OCI-LY1 (cell line): ENCODE data around the gene ATF2.

Source experiments
- CTCF ChIP-seq: fragments of 200-600 bp; sonication (generic), shearing (Covaris generic); IDR thresholded peaks from 2 replicates; pipeline ENCODE4 v1.5.1; 2017; ENCODE audit warnings: mild to moderate bottlenecking, antibody characterized with exemption, low read length, moderate library complexity, mixed read lengths
- EZH2 ChIP-seq: fragments of 200-600 bp; sonication (generic), shearing (Covaris generic); IDR thresholded peaks from 2 replicates; pipeline ENCODE4 v1.8.0; 2017; ENCODE audit warnings: borderline replicate concordance, mixed run types, mild to moderate bottlenecking, antibody characterized with exemption, low read length, moderate library complexity, mixed read lengths

- no peak for TF ChIP-seq EZH2
- TF ChIP-seq CTCF, result no peak
Observed at GRCh38 chr2:175027755-175028154, 140.2 kb downstream of the ATF2 start.
